ENCODE data around the gene ZNRF1. TPM values are rescaled to one million over a fixed set of nuclear protein-coding genes. Genes with fewer than 3 reads are reported as not detected.

The ZNRF1 gene
- total and polyA plus RNA-seq, 2 donors (not counting 1 experiment from before 2014, with no cell fraction given): 0.27 to 0.76 TPM

GRCh38 chr16:75138233-75138632, 139.4 kb downstream of the ZNRF1 start:
- Histone ChIP-seq H3K27ac (ENCODE audit: low read length in 2 of 2) (no peak overlapping the region), H3K27me3 (replicated peaks in 1 of 4; ENCODE audit: control extremely low read depth in 1 of 4, control insufficient read depth in 3 of 4, insufficient read depth in 4 of 4, low read length in 3 of 4) (peaks cover 0 to 8% (median 0%) of the 10 kb centered on the region in 4 experiments), H4K20me1 (ENCODE audit: control insufficient read depth, insufficient read depth, low read length, poor library complexity, severe bottlenecking) (no peaks in the 10 kb centered on the region), H3K9ac (ENCODE audit: low read length) (no peak overlapping the region), H3K4me3 (ENCODE audit: control extremely low read depth in 1 of 5, extremely low read depth in 1 of 5, insufficient read depth in 1 of 5, low read depth in 2 of 5, low read length in 4 of 5) (no peak overlapping the region), H3K9me3 (ENCODE audit: control extremely low read depth in 1 of 3, control insufficient read depth in 2 of 3, insufficient read depth in 1 of 3, low read length in 2 of 3) (peaks cover 0 to 3% (median 0%) of the 10 kb centered on the region in 3 donors), H3K4me1 (ENCODE audit: control insufficient read depth in 2 of 2, insufficient read depth in 2 of 2, low read length in 2 of 2) (peaks cover 4 to 6% of the 10 kb centered on the region in 2 donors), H3K36me3 (replicated peaks in 1 of 2; ENCODE audit: control extremely low read depth in 1 of 2, control insufficient read depth in 1 of 2, extremely low read depth in 1 of 2, insufficient read depth in 2 of 2, low read length in 1 of 2) (no peaks in the 10 kb centered on the region), H3K4me2 (replicated peaks; ENCODE audit: low read depth, low read length, poor library complexity, severe bottlenecking) (peak overlapping the region; percentile 11), H2AFZ (ENCODE audit: insufficient read depth, low read depth, low read length, poor library complexity, severe bottlenecking) (no peak overlapping the region), H3K79me2 (ENCODE audit: control insufficient read depth, insufficient read depth, low read length) (no peaks in the 10 kb centered on the region)
- WGBS (ENCODE audit: insufficient coverage): 80% methylated on average over 1 of the region's 8 CpGs
- no peak overlapping the region for H3K27ac Mint-ChIP-seq
- intact Hi-C loops (cut with micrococcal nuclease): no loop called here
- POLR2A ChIA-PET: interaction anchor here (0.9 kb wide), 1 partner anchor 8 kb away, joined by 3 read pairs; no protein-coding TSS in a partner anchor
- H3K9me3 Mint-ChIP-seq (ENCODE audit: insufficient read depth): peaks cover 2% of the 10 kb centered on the region
- peaks cover 9% of the 10 kb centered on the region for H3K4me1 Mint-ChIP-seq
- TF ChIP-seq EZH2 (IDR thresholded peaks at IDR 0.05; ENCODE audit: borderline replicate concordance, insufficient read depth, low read depth, low read length, poor library complexity, severe bottlenecking): no peak
- TF ChIP-seq, protein P1, sequence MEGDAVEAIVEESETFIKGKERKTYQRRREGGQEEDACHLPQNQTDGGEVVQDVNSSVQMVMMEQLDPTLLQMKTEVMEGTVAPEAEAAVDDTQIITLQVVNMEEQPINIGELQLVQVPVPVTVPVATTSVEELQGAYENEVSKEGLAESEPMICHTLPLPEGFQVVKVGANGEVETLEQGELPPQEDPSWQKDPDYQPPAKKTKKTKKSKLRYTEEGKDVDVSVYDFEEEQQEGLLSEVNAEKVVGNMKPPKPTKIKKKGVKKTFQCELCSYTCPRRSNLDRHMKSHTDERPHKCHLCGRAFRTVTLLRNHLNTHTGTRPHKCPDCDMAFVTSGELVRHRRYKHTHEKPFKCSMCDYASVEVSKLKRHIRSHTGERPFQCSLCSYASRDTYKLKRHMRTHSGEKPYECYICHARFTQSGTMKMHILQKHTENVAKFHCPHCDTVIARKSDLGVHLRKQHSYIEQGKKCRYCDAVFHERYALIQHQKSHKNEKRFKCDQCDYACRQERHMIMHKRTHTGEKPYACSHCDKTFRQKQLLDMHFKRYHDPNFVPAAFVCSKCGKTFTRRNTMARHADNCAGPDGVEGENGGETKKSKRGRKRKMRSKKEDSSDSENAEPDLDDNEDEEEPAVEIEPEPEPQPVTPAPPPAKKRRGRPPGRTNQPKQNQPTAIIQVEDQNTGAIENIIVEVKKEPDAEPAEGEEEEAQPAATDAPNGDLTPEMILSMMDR (IDR thresholded peaks at IDR 0.05): no peak
- no peak for DNase-seq
- CTCF ChIA-PET: interaction anchor here (1.6 kb wide), 1 partner anchor 61 kb away, joined by 4 read pairs; no protein-coding TSS in a partner anchor
- H3K27me3 Mint-ChIP-seq: peaks cover 12% of the 10 kb centered on the region
- H3K4me3 Mint-ChIP-seq: no peak overlapping the region
- ATAC-seq (ENCODE audit: low read depth): no peak

GRCh38 chr16:75138636-75139035, 139.8 kb downstream of the ZNRF1 start:
- DNase-seq: peak; percentile 7

More at GRCh38 chr16:75138636-75139035, 139.8 kb downstream of the ZNRF1 start:
- TF ChIP-seq, protein P1 (IDR thresholded peaks at IDR 0.05): no peak
- TF ChIP-seq EZH2 (IDR thresholded peaks at IDR 0.05; ENCODE audit: borderline replicate concordance, insufficient read depth, low read depth, low read length, poor library complexity, severe bottlenecking): no peak
- peaks cover 0 to 3% (median 0%) of the 10 kb centered on the region in 3 donors for H3K9me3 ChIP-seq (ENCODE audit: control extremely low read depth in 1 of 3, control insufficient read depth in 2 of 3, insufficient read depth in 1 of 3, low read length in 2 of 3)
- ATAC-seq (ENCODE audit: low read depth): no peak
- ChIA-PET POLR2A (no interaction called here), CTCF (interaction anchor here (0.5 kb wide), 1 partner anchor 18 kb away, joined by 3 read pairs; no protein-coding TSS in a partner anchor)
- Mint-ChIP-seq H3K27ac (no peak overlapping the region), H3K27me3 (peaks cover 11% of the 10 kb centered on the region), H3K4me3 (no peak overlapping the region), H3K4me1 (peaks cover 9% of the 10 kb centered on the region), H3K9me3 (ENCODE audit: insufficient read depth) (peaks cover 2% of the 10 kb centered on the region)
- no peak overlapping the region for H3K4me3 ChIP-seq (ENCODE audit: control extremely low read depth in 1 of 5, extremely low read depth in 1 of 5, insufficient read depth in 1 of 5, low read depth in 2 of 5, low read length in 4 of 5)
- intact Hi-C loops (cut with micrococcal nuclease): no loop called here
- H3K4me2 ChIP-seq (replicated peaks; ENCODE audit: low read depth, low read length, poor library complexity, severe bottlenecking): peak overlapping the region; percentile 11
- peaks cover 4 to 6% of the 10 kb centered on the region in 2 donors for H3K4me1 ChIP-seq (ENCODE audit: control insufficient read depth in 2 of 2, insufficient read depth in 2 of 2, low read length in 2 of 2)
- WGBS (ENCODE audit: insufficient coverage): 40% methylated on average over 6 of the region's 9 CpGs
- no peaks in the 10 kb centered on the region for H3K36me3 ChIP-seq (replicated peaks in 1 of 2; ENCODE audit: control extremely low read depth in 1 of 2, control insufficient read depth in 1 of 2, extremely low read depth in 1 of 2, insufficient read depth in 2 of 2, low read length in 1 of 2)
- peaks cover 0 to 8% (median 0%) of the 10 kb centered on the region in 4 experiments for H3K27me3 ChIP-seq (replicated peaks in 1 of 4; ENCODE audit: control extremely low read depth in 1 of 4, control insufficient read depth in 3 of 4, insufficient read depth in 4 of 4, low read length in 3 of 4)
- H3K27ac ChIP-seq (ENCODE audit: low read length in 2 of 2): no peak overlapping the region
- H4K20me1 ChIP-seq (ENCODE audit: control insufficient read depth, insufficient read depth, low read length, poor library complexity, severe bottlenecking): no peaks in the 10 kb centered on the region
- no peaks in the 10 kb centered on the region for H3K79me2 ChIP-seq (ENCODE audit: control insufficient read depth, insufficient read depth, low read length)
- H2AFZ ChIP-seq (ENCODE audit: insufficient read depth, low read depth, low read length, poor library complexity, severe bottlenecking): no peak overlapping the region
- H3K9ac ChIP-seq (ENCODE audit: low read length): no peak overlapping the region

All from B cell (primary cell).